ENCODE measurements around the gene ATP6V1D. TPM values are rescaled to one million over a fixed set of nuclear protein-coding genes. Genes with fewer than 3 reads are reported as not detected.

The ATP6V1D gene
- total and polyA plus RNA-seq, 2 of the 8 experiments (the other 6 are each of a cell fraction or from before 2014, with no cell fraction given): 45.1 to 76.3 TPM

GRCh38 chr14:67405771-67406170 lies 46.2 kb upstream of the ATP6V1D start:
- Histone ChIP-seq H4K5ac (ENCODE audit: insufficient read length, low read depth, low read length) (no peak overlapping the region), H3K27me3 (replicated peaks in 1 of 4; ENCODE audit: control insufficient read depth in 3 of 4, extremely low read depth in 1 of 4, insufficient read depth in 3 of 4, low read length in 3 of 4) (no peaks in the 10 kb centered on the region; a peak in 1 of 7 replicates), H3K4ac (replicated peaks; ENCODE audit: insufficient read length, low read depth, low read length) (no peak overlapping the region), H2BK20ac (ENCODE audit: low read length) (no peak overlapping the region), H3K56ac (replicated peaks; ENCODE audit: insufficient read length, low read depth, low read length) (no peak overlapping the region), H2BK12ac (ENCODE audit: low read depth, low read length) (no peak overlapping the region), H3K79me2 (ENCODE audit: control insufficient read depth in 1 of 2, insufficient read depth in 2 of 2, low read length in 2 of 2) (no peaks in the 10 kb centered on the region), H3K18ac (ENCODE audit: extremely low read depth, low read length) (no peak overlapping the region), H3K4me2 (ENCODE audit: insufficient read depth in 1 of 2, low read depth in 2 of 2, low read length in 2 of 2) (no peak overlapping the region), H3K9ac (replicated peaks in 1 of 4; ENCODE audit: extremely low read depth in 1 of 4, low read depth in 3 of 4, low read length in 3 of 4) (no peak overlapping the region), H2AFZ (ENCODE audit: low read length) (no peak overlapping the region), H3K4me1 (replicated peaks in 1 of 4; ENCODE audit: control insufficient read depth in 3 of 4, insufficient read depth in 4 of 4, low read length in 3 of 4) (0 out of 7 replicates have a peak, but pooled peaks cover 0 to 3% (median 0%) of the 10 kb centered on the region in 4 experiments), H4K91ac (replicated peaks; ENCODE audit: insufficient read length, low read length) (no peak overlapping the region), H2BK15ac (ENCODE audit: low read length) (no peak overlapping the region), H2AK5ac (ENCODE audit: low read depth, low read length) (no peak overlapping the region), H4K20me1 (replicated peaks in 1 of 2; ENCODE audit: control insufficient read depth in 1 of 2, insufficient read depth in 2 of 2, low read length in 2 of 2) (no peaks in the 10 kb centered on the region), H2BK5ac (ENCODE audit: low read depth, low read length) (no peak overlapping the region), H4K8ac (ENCODE audit: extremely low read depth, insufficient read depth, low read length) (no peak overlapping the region), H3K4me3 (ENCODE audit: extremely low read depth in 1 of 4, insufficient read depth in 2 of 4, low read depth in 3 of 4, low read length in 4 of 4) (no peak overlapping the region), H3K79me1 (ENCODE audit: low read depth, low read length) (no peaks in the 10 kb centered on the region), H3K14ac (ENCODE audit: insufficient read length) (no peak overlapping the region), H3K9me3 (ENCODE audit: insufficient read depth in 2 of 2, low read depth in 1 of 2, low read length in 1 of 2) (no peaks in the 10 kb centered on the region), H2BK120ac (replicated peaks; ENCODE audit: low read depth, low read length) (no peak overlapping the region), H3K27ac (ENCODE audit: low read depth, low read length) (no peak overlapping the region), H3K36me3 (ENCODE audit: control insufficient read depth in 2 of 4, insufficient read depth in 4 of 4, low read length in 3 of 4) (no peaks in the 10 kb centered on the region), H3K23ac (ENCODE audit: insufficient read length) (no peak overlapping the region), H3K23me2 (ENCODE audit: low read depth, low read length) (no peaks in the 10 kb centered on the region)
- ChIA-PET POLR2A (ENCODE audit: partially characterized antibody) (interaction anchor here (0.7 to 1.7 kb wide), 2 partner anchors 100 to 165 kb away, joined by 3 to 4 read pairs; no protein-coding TSS in a partner anchor), CTCF (ENCODE audit: partially characterized antibody) (interaction anchor here (0.5 to 2.5 kb wide), 8 partner anchors 13 to 178 kb away, joined by 3 to 13 read pairs (median 4); no protein-coding TSS in a partner anchor)
- no peak for FAIRE-seq
- no peak for DNase-seq (ENCODE audit: low read depth in 1 of 2, low spot score in 2 of 2)
- 87% methylated on average over 5 of the region's 5 CpGs; no CpG with 5 or more reads in 1 of the 2 experiments for WGBS, 2 experiments (ENCODE audit: extremely low coverage in 1 of 2, insufficient coverage in 1 of 2, insufficient read length in 1 of 2, insufficient replicate concordance in 2 of 2, low coverage in 1 of 2, low lambda C conversion rate in 2 of 2, missing lambda C conversion rate in 1 of 2)
- no peak for TF ChIP-seq SP2 (IDR thresholded peaks at IDR 0.05; ENCODE audit: low read length)
- TF ChIP-seq BRCA1 (IDR thresholded peaks at IDR 0.05; ENCODE audit: low read depth, low read length): no peak
- no peak for TF ChIP-seq TCF12 (IDR thresholded peaks at IDR 0.05; ENCODE audit: low read depth, low read length)
- no peak for TF ChIP-seq BCL11A (IDR thresholded peaks at IDR 0.05; ENCODE audit: low read depth in 2 of 2, low read length in 2 of 2)
- no peak for TF ChIP-seq EGR1 (IDR thresholded peaks at IDR 0.05; ENCODE audit: borderline replicate concordance, low read depth, low read length)
- no peak for TF ChIP-seq SP4 (IDR thresholded peaks at IDR 0.05; ENCODE audit: low read length)
- TF ChIP-seq SRF (IDR thresholded peaks at IDR 0.05; ENCODE audit: low read depth, low read length): no peak
- TF ChIP-seq KDM1A (IDR thresholded peaks at IDR 0.05; ENCODE audit: borderline replicate concordance, low read length): no peak
- no peak for TF ChIP-seq CHD2 (IDR thresholded peaks at IDR 0.05; ENCODE audit: low read length)
- TF ChIP-seq BACH1 (IDR thresholded peaks at IDR 0.05; ENCODE audit: low read length): no peak
- no peak for TF ChIP-seq SIX5 (IDR thresholded peaks at IDR 0.05; ENCODE audit: low read depth, low read length)
- no peak for TF ChIP-seq GTF2F1 (IDR thresholded peaks at IDR 0.05; ENCODE audit: borderline replicate concordance, low read depth, low read length)
- no peak for TF ChIP-seq CTCF (IDR thresholded peaks at IDR 0.05; ENCODE audit: control extremely low read depth in 1 of 3, insufficient read depth in 1 of 3, low read depth in 1 of 3, low read length in 3 of 3)

Data from H1 (cell line).